ENCODE measurements around the gene INTU. TPM values are rescaled to one million over a fixed set of nuclear protein-coding genes. Genes with fewer than 3 reads are reported as not detected.
"Not testable (repeated sequence)": the region's sequence is repeated elsewhere in the genome, so short reads cannot be mapped to it uniquely, and the experiment has no call there.

Gene INTU
- polyA plus RNA-seq, 1 experiment = 11.1 TPM

DNA sequence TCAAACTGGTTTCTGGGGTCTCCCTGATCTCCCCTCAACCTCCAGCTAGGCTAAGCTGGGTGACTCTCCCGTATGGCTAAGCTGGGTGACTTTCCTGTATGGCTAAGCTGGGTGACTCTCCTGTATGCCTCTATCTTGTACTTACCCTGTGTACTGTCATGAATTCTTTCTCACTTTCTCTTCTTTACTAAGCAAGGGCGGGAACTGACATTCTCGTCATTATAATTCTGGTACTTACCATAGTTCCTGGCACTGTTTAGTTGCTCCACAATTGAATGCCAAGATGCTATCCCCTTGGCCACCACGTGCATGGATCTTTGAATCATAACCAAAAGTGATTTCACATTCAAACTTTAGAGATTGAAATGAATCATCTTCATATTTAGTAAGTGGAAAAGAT is 8.8 kb downstream of the INTU start:
- H3K27ac ChIP-seq (ENCODE audit: low read depth, low read length) = no peak overlapping the region
- ChIA-PET CTCF (no interaction called here), POLR2A (no interaction called here)
- no peak for DNase-seq (ENCODE audit: low read depth, low spot score)
- H3K9me3 ChIP-seq (ENCODE audit: control insufficient read depth, insufficient read depth, low read length) = no peaks in the 10 kb centered on the region
- H3K27me3 ChIP-seq (ENCODE audit: control insufficient read depth, insufficient read depth, low read length) = no peaks in the 10 kb centered on the region
- TF ChIP-seq, protein P1, sequence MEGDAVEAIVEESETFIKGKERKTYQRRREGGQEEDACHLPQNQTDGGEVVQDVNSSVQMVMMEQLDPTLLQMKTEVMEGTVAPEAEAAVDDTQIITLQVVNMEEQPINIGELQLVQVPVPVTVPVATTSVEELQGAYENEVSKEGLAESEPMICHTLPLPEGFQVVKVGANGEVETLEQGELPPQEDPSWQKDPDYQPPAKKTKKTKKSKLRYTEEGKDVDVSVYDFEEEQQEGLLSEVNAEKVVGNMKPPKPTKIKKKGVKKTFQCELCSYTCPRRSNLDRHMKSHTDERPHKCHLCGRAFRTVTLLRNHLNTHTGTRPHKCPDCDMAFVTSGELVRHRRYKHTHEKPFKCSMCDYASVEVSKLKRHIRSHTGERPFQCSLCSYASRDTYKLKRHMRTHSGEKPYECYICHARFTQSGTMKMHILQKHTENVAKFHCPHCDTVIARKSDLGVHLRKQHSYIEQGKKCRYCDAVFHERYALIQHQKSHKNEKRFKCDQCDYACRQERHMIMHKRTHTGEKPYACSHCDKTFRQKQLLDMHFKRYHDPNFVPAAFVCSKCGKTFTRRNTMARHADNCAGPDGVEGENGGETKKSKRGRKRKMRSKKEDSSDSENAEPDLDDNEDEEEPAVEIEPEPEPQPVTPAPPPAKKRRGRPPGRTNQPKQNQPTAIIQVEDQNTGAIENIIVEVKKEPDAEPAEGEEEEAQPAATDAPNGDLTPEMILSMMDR (IDR thresholded peaks at IDR 0.05; ENCODE audit: low read depth, low read length) = no peak
- H3K4me3 ChIP-seq (ENCODE audit: low read depth, low read length) = no peak overlapping the region

DNA sequence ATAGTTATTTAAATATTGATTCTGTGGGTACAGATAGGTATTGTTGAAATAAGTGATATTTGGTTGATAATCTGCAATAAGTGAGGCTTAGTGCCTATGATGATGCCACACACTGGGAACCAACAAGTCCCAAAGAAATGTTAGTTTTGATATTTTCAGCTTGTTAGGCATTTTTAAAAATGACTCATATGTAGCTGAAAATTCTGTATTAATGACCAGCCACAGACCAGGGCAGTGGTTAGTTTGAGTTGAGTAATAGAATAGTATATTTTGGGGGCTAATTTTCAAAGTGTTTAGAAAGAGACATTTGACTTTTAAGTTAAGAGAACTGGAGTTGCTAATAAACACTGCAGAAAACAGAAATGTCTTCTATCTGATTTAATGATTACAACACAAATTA is 9.4 kb downstream of the INTU start:
- Histone ChIP-seq H3K9me3 (ENCODE audit: control insufficient read depth, insufficient read depth, low read length) (no peaks in the 10 kb centered on the region), H3K27ac (ENCODE audit: low read depth, low read length) (no peak overlapping the region), H3K27me3 (ENCODE audit: control insufficient read depth, insufficient read depth, low read length) (no peaks in the 10 kb centered on the region), H3K4me3 (ENCODE audit: low read depth, low read length) (no peak overlapping the region)
- CTCF ChIA-PET = no interaction called here
- TF ChIP-seq, protein P1 (IDR thresholded peaks at IDR 0.05; ENCODE audit: low read depth, low read length) = no peak
- POLR2A ChIA-PET = no interaction called here
- no peak for DNase-seq (ENCODE audit: low read depth, low spot score)

DNA sequence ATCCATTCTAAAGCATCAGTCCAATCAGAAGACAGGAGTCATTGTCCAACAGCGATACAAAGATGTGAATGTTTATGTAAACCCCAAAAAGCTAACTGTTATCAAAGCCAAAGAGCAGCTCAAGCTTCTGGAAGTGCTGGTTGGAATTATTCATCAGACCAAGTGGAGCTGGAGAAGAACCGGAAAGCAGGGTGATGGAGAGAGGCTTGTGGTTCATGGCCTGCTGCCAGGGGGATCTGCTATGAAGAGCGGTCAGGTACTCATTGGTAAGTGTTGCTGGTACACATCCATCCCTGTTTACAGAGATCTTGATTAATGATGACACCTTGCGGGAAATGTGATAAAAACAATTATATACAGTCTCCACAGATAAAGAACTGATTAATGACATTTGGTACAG is 11.0 kb downstream of the INTU start:
- no peak overlapping the region for H3K27ac ChIP-seq (ENCODE audit: low read depth, low read length)
- DNase-seq (ENCODE audit: low read depth, low spot score) = no peak
- TF ChIP-seq, protein P1 (IDR thresholded peaks at IDR 0.05; ENCODE audit: low read depth, low read length) = no peak
- no peaks in the 10 kb centered on the region for H3K9me3 ChIP-seq (ENCODE audit: control insufficient read depth, insufficient read depth, low read length)
- CTCF ChIA-PET = no interaction called here
- POLR2A ChIA-PET = no interaction called here
- no peak overlapping the region for H3K4me3 ChIP-seq (ENCODE audit: low read depth, low read length)
- no peaks in the 10 kb centered on the region for H3K27me3 ChIP-seq (ENCODE audit: control insufficient read depth, insufficient read depth, low read length)

DNA sequence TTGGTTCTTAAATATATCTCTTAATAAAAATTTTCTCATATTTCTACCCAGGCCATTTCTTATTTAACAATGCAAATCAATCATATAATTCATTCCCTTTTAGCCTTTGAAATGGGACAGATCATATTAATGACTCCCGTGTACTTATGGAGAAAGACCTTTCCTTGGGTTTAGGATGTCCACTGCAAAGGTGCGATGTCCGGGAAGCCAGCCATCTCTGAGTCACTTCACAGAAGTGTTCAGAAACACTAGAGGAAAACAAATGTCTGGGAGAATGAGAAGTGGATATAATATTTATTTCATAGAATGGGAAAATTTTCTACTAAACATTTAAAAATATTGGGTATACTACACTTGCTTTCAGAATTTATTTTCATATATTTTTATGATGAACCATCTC is 15.3 kb downstream of the INTU start:
- no peak for DNase-seq (ENCODE audit: low read depth, low spot score)
- POLR2A ChIA-PET = no interaction called here
- TF ChIP-seq, protein P1 (IDR thresholded peaks at IDR 0.05; ENCODE audit: low read depth, low read length) = no peak

DNA sequence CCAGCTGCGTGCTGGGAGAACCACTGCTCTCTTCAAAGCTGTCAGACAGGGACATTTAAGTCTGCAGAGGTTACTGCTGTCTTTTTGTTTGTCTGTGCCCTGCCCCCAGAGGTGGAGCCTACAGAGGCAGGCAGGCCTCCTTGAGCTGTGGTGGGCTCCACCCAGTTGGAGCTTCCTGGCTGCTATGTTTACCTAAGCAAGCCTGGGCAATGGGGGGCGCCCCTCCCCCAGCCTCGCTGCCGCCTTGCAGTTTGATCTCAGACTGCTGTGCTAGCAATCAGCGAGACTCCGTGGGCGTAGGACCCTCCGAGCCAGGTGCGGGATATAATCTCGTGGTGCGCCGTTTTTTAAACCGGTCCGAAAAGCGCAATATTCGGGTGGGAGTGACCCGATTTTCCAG is 22.8 kb downstream of the INTU start:
- CTCF ChIA-PET; H3K27me3 ChIP-seq (ENCODE audit: control insufficient read depth, insufficient read depth, low read length); DNase-seq (ENCODE audit: low read depth, low spot score); H3K9me3 ChIP-seq (ENCODE audit: control insufficient read depth, insufficient read depth, low read length); H3K27ac ChIP-seq (ENCODE audit: low read depth, low read length); POLR2A ChIA-PET; H3K4me3 ChIP-seq (ENCODE audit: low read depth, low read length): not testable (repeated sequence)

More for the DNA sequence above, 15.3 kb downstream of the INTU start:
- Histone ChIP-seq H3K9me3 (ENCODE audit: control insufficient read depth, insufficient read depth, low read length) (no peaks in the 10 kb centered on the region), H3K27me3 (ENCODE audit: control insufficient read depth, insufficient read depth, low read length) (no peaks in the 10 kb centered on the region), H3K27ac (ENCODE audit: low read depth, low read length) (no peak overlapping the region), H3K4me3 (ENCODE audit: low read depth, low read length) (no peak overlapping the region)
- CTCF ChIA-PET = no interaction called here

DNA sequence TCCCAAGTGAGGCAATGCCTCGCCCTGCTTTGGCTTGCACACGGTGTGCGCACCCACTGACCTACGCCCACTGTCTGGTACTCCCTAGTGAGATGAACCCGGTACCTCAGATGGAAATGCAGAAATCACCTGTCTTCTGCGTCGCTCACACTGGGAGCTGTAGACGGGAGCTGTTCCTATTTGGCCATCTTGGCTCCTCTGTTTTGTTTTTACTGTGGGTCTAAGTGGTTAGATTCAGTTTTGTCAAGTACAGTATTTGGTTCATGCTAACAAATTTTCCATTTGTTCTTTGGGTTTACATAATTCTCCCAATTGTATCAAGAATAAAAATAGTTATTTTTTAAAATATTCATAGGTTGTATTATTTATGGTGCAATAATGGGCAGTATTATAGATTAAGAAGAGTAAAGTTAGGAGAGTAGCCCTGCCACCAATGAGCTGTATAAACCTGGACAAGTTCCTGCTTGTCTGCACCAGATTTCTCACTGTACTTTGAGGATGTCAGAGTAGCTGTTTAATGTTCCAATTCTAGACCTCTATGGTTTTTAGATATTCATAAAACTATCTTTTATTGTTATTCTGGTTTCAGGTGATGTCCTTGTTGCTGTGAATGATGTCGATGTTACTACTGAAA is 23.4 kb downstream of the INTU start:
- ChIA-PET CTCF (no interaction called here), POLR2A (no interaction called here)
- DNase-seq (ENCODE audit: low read depth, low spot score) = no peak
- no peak overlapping the region for H3K4me3 ChIP-seq (ENCODE audit: low read depth, low read length)
- H3K27me3 ChIP-seq (ENCODE audit: control insufficient read depth, insufficient read depth, low read length) = no peaks in the 10 kb centered on the region
- no peak overlapping the region for H3K27ac ChIP-seq (ENCODE audit: low read depth, low read length)
- H3K9me3 ChIP-seq (ENCODE audit: control insufficient read depth, insufficient read depth, low read length) = no peaks in the 10 kb centered on the region
- TF ChIP-seq, protein P1 (IDR thresholded peaks at IDR 0.05; ENCODE audit: low read depth, low read length) = no peak
